ENCODE data around the gene LINGO1. TPM values are rescaled to one million over a fixed set of nuclear protein-coding genes. Genes with fewer than 3 reads are reported as not detected.

Gene LINGO1
- total RNA-seq, 6 experiments from 2014 or later: 0.31 to 1.2 (median 0.39) TPM

GRCh38 chr15:77641999-77642398, 9.3 kb upstream of the LINGO1 start:
- Histone ChIP-seq H3K4me1 (no peaks in the 10 kb centered on the region), H3K27me3 (no peaks in the 10 kb centered on the region), H3K9me3 (no peaks in the 10 kb centered on the region), H3K27ac (no peak overlapping the region), H3K36me3 (no peaks in the 10 kb centered on the region), H3K4me3 (no peak overlapping the region)
- 48% methylated on average over 3 of the region's 6 CpGs for WGBS (ENCODE audit: insufficient coverage, low coverage, low lambda C conversion rate, missing lambda C conversion rate)
- TF ChIP-seq POLR2A (IDR thresholded peaks at IDR 0.05) (no peak), CTCF (IDR thresholded peaks at IDR 0.05) (no peak)
- DNase-seq (no peak), ATAC-seq (no peak)
- intact Hi-C loops (cut with DNase I): loop anchor here in 1 of 2 donors (5.0 kb wide), 1 partner anchor 180 kb away; no protein-coding TSS in a partner anchor

- H3K36me3 ChIP-seq: no peaks in the 10 kb centered on the region
- intact Hi-C loops (cut with DNase I): loop anchor here in 1 of 2 donors (5.0 kb wide), 1 partner anchor 182 kb away; no protein-coding TSS in a partner anchor
- no peak for ATAC-seq
- H3K4me1 ChIP-seq: no peaks in the 10 kb centered on the region
- DNase-seq: no peak
- H3K9me3 ChIP-seq: no peaks in the 10 kb centered on the region
- no peak overlapping the region for H3K4me3 ChIP-seq
- H3K27me3 ChIP-seq: no peaks in the 10 kb centered on the region
- TF ChIP-seq POLR2A (IDR thresholded peaks at IDR 0.05) (no peak), CTCF (IDR thresholded peaks at IDR 0.05) (no peak)
- no peak overlapping the region for H3K27ac ChIP-seq
- 51% methylated on average over 2 of the region's 2 CpGs for WGBS (ENCODE audit: insufficient coverage, low coverage, low lambda C conversion rate, missing lambda C conversion rate)
These were observed 7.9 kb upstream of the LINGO1 start for GRCh38 chr15:77640615-77641014.

- intact Hi-C loops (cut with DNase I): loop anchor here in 1 of 2 donors (10.0 kb wide), 1 partner anchor 185 kb away; no protein-coding TSS in a partner anchor
- Histone ChIP-seq H3K4me1 (no peaks in the 10 kb centered on the region), H3K4me3 (no peak overlapping the region), H3K9me3 (no peaks in the 10 kb centered on the region), H3K27me3 (peaks cover 0 to 7% of the 10 kb centered on the region in 2 donors), H3K27ac (no peak overlapping the region), H3K36me3 (no peaks in the 10 kb centered on the region)
- DNase-seq (no peak), ATAC-seq (no peak)
- 87% methylated on average over 12 of the region's 12 CpGs for WGBS (ENCODE audit: insufficient coverage, low coverage, low lambda C conversion rate, missing lambda C conversion rate)
- no peak for TF ChIP-seq CTCF (IDR thresholded peaks at IDR 0.05)
- TF ChIP-seq POLR2A (IDR thresholded peaks at IDR 0.05): no peak
These were observed 6.7 kb upstream of the LINGO1 start for GRCh38 chr15:77639431-77639830.

- intact Hi-C loops (cut with DNase I): loop anchor here in 1 of 2 donors (10.0 kb wide), 1 partner anchor 187 kb away; no protein-coding TSS in a partner anchor
- TF ChIP-seq POLR2A (IDR thresholded peaks at IDR 0.05) (no peak), CTCF (IDR thresholded peaks at IDR 0.05) (no peak)
- DNase-seq (no peak), ATAC-seq (no peak)
- Histone ChIP-seq H3K9me3 (no peaks in the 10 kb centered on the region), H3K27ac (no peak overlapping the region), H3K4me3 (no peak overlapping the region), H3K36me3 (no peaks in the 10 kb centered on the region), H3K27me3 (peaks cover 0 to 20% of the 10 kb centered on the region in 2 donors), H3K4me1 (peaks cover 0 to 7% (median 2%) of the 10 kb centered on the region in 4 donors)
- 28% methylated on average over 3 of the region's 10 CpGs for WGBS (ENCODE audit: insufficient coverage, low coverage, low lambda C conversion rate, missing lambda C conversion rate)
These were observed 5.4 kb upstream of the LINGO1 start for GRCh38 chr15:77637851-77638692.

Data from right lobe of liver (tissue), 6 donors.